HG03045 (cell line): ENCODE measurements around the gene MROH8.
"Not testable (repeated sequence)": the region's sequence is repeated elsewhere in the genome, so short reads cannot be mapped to it uniquely, and the experiment has no call there.

Experiments
- ATAC-seq: cut with Tn5 transposase; IDR thresholded peaks from one replicate; pipeline ENCODE4 v1.9.1; 2021; ENCODE audit warnings: mild to moderate bottlenecking, moderate library complexity; ENCODE audit not compliant: unreplicated experiment

The MROH8 gene

GRCh38 chr20:37158248-37158647 lies 21.1 kb downstream of the MROH8 start:
- ATAC-seq: no peak

DNA sequence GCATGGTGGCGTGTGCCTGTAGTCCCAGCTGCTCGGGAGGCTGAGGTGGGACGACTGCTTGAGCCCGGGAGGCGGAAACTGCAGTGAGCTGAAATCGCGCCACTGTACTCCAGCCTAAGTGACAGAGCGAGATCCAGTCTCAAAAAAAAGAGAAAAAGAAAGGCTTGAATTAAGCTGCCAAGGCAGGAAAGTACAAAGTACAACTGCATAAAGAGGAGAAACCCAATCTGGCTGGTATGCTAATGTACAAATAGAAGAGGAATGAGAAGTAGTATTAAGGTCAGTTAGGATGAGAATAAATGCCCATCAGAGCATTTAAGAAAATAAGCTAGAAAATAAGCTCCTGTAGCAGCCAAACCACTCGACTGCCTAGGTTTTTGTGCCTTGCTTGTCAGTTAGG lies 23.4 kb downstream of the MROH8 start:
- ATAC-seq: no peak

GRCh38 chr20:37154684-37155298 lies 24.6 kb downstream of the MROH8 start:
- no peak for ATAC-seq

GRCh38 chr20:37152284-37152683 lies 27.1 kb downstream of the MROH8 start:
- ATAC-seq: no peak

- ATAC-seq: no peak
Observed at GRCh38 chr20:37151529-37151928, 27.8 kb downstream of the MROH8 start.

DNA sequence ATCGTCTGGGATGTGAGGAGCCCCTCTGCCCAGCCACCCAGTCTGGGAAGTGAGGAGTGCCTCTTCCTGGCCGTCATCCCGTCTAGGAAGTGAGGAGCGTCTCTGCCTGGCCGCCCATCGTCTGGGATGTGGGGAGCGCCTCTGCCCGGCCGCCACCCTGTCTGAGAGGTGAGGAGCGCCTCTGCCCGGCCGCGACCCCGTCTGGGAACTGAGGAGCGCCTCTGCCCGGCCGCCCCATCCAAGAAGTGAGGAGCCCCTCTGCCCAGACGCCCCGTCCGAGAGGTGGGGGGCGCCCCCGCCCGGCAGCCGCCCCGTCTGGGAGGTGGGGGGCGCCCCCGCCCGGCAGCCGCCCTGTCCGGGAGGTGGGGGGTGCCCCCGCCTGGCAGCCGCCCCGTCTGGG lies 28.5 kb downstream of the MROH8 start:
- not testable (repeated sequence) for ATAC-seq

- no peak for ATAC-seq
Observed at GRCh38 chr20:37147250-37147649, 32.1 kb downstream of the MROH8 start.

DNA sequence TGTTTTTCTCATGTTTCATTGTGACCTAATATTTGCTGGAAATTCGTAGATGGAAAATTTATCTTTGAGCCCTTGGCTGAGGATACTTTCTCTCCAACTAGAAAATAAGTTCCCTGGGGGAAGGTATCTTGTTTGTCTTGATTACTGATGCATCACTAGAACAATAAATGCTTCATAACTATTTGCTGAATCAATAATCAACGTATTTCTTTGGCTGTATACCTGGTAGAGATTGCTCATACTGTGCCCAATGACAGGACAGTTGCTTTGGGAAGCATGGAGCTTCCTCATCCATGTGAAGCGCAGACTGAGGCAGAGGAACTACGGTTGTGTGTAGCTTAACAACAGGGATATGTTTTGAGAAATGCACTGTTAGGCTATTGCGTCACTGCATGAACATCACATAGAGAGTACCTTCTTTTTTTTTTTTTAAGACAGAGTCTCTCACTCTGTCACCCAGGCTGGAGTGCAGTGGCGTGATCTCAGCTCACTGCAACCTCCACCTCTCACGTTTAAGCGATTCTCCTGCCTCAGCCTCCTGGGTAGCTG lies 34.4 kb downstream of the MROH8 start:
- ATAC-seq: no peak

GRCh38 chr20:37142708-37143107 lies 36.6 kb downstream of the MROH8 start:
- no peak for ATAC-seq

GRCh38 chr20:37137547-37137946 lies 41.8 kb downstream of the MROH8 start:
- no peak for ATAC-seq

- ATAC-seq: no peak
Observed at GRCh38 chr20:37133952-37134351, 45.4 kb downstream of the MROH8 start.

DNA sequence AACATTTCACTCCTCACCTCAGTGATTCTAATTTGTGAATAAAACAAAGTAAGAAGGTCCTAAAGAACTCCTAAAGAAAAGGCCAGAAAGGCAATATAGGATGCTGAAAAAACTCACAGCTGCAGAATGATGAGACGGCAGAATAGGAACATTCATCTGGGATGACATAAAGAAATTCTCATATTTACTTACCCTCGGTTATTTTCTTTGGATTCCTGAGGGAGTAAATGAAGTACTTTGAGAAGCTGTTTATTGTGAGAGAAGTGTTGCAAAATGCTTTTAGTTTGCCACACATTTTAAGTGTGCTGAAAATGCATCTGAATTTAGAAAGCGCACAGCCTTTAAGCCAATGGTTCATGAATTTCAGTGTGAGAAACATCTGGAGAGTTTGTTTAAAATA lies 47.9 kb downstream of the MROH8 start:
- no peak for ATAC-seq

DNA sequence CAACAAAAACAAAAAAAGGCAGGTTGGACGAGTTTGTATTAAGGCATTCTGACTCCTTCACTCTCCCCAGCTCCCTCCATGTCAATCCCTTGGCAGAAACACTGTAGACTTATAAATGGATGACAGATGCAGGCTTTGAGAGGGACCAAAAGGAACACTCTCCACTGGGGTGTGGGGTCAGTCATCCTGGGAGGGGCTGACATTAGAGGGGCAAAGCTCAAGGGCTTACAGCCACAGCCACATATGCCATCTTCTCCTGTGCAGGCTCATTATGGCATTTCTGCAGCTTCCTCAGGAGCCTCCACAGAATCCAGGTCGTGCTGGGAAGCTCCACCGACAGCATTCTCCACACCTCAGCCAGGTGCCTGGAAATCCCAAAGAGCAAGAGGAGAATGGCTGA lies 50.5 kb downstream of the MROH8 start:
- no peak for ATAC-seq

DNA sequence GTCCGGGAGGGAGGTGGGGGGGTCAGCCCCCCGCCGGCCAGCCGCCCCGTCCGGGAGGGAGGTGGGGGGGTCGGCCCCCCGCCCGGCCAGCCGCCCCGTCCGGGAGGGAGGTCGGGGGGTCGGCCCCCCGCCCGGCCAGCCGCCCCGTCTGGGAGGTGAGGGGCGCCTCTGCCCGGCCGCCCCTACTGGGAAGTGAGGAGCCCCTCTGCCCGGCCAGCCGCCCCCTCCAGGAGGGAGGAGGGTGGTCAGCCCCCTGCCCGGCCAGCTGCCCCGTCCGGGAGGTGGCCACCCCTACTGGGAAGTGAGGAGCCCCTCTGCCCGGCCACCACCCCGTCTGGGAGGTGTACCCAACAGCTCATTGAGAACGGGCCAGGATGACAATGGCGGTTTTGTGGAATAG lies 53.1 kb downstream of the MROH8 start:
- not testable (repeated sequence) for ATAC-seq

DNA sequence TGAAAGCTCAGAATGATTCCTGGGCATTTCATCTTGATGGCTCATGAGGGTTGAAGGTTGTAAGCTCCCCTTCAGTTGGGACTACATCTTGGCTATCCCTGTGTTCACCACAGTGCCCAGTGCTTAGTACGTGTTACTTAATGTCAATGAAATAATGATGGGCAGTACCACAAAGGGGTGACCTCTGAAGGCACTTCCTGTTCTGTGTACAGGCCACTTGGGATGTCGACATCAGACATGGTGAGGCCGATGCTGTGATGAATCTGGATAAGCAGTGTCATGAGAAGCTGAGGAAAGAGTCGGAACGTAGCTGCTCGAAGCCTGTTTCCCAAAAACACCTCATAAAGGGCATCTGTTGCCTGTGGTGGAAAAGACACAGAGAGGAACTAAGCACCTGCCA lies 55.9 kb downstream of the MROH8 start:
- no peak for ATAC-seq

DNA sequence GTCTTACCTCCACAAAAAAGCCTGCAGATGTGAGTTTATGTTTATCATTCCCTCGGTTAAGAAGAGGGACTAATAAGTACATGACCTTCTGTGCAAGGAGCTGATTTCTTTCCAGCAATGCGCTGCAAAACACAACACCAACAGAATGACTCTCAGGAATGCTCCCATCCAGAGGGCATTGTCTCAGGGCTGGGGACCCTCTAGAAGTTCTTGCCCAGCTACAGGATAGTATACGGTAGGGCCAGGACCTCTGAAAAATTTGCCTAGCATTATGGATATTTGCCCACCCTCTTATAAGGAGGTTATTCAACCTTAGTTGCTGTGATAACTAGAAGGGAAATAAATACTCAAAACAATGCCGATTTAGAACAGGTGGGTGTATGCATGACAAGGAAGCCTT lies 58.9 kb downstream of the MROH8 start:
- ATAC-seq: no peak

DNA sequence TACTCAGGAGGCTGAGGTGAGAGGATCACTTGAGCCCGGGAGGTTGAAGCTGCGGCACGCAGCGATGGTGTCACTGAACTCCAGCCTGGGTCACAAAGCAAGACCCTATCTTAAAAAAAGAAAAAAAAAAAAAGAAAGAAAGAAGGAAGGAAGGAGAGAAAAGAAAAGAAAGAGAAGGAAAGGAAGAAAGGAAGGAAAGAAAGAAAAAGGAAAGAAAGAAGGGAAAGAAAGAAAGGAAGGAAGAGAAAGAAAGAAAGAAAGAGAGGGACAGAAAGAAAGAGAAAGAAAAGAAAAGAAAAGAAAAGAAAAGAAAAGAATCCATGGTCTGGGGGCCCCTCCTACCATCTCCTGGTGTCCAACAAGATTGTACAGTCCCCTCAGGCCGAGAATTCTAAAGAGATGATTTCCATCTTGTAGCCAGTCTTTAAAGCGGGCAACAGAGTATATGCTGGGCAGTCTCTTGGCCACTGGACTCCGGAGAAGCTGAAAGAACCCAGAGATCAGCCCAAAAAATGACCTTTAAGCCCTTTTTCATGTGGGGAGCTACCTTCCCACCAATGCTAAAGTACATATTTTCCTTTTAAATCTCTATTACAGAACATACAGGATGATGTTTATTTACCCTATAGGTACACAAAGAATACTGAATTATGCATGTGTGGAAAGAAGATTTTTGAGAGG lies 59.9 kb downstream of the MROH8 start:
- ATAC-seq: no peak

DNA sequence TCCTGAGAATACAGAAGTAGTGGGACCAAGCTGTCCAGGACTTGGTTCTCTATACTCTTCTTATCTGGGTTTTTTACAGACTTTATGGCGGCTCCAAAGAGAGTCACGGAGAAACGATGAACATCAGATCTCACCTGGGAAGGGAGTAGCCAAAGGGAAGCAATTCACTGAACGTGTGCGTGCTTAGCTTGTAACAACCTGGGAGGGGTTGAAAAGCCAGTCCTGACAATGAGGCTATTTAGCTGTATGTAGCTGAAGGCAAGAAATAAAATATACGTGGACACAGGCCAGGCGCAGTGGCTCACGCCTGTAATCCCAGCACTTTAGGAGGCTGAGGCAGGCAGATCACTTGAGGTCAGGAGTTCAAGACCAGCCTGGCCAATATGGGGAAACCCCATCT lies 65.3 kb downstream of the MROH8 start:
- ATAC-seq: no peak

DNA sequence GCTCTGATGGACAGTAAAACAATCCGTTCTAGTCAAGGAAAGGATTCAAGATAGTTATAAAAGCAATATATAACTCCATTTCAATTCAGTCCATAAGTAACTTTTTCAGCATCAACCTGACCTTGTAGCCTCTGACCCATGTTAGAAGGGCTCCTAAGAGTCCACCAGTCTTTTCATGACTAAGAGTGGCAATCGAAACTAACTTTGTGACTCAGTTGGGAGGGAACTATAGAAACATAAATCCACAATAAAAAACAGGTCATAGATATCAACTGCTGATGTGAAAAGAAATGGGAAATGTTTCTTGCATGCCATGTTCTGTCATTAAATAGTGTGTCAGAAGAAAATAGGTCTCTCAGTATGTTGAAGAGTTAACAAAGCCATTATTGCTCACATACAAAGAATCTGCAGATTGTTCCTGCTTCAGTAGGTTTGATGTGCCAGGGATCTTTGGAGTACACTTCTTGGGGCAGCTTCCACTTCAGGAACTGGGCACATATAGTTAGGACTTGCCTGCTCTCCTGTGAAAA lies 67.4 kb downstream of the MROH8 start:
- no peak for ATAC-seq

DNA sequence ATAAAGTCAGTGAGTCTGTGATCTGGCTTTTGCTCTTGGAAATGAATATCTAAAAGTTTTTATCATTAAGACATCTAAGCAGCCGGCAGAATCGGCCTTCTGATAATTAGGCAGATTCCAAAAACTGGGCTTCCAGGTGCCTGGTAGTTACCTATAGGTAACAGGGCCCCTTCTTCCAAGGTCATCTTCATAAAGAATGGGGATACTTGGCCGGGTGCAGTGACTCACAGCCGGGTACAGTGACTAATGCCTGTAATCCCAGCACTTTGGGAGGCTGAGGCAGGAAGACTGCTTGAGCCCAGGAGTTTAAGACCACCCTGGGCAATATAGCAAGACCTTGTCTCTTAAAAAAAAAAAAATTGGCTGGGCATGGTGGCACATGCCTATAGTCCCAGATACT lies 70.7 kb downstream of the MROH8 start:
- no peak for ATAC-seq

- ATAC-seq: no peak
Observed at GRCh38 chr20:37102571-37102970, 76.8 kb downstream of the MROH8 start.

- no peak for ATAC-seq
Observed at GRCh38 chr20:37096415-37097041, 82.8 kb downstream of the MROH8 start.
